HL-60 (cell line): ENCODE results near the gene VARS2.

ENCODE experiments used
- DNase-seq, 2 experiments: peaks; one replicate each; pipeline ENCODE4 v3.0.0-alpha.2; 2010 to 2020; ENCODE audit warnings: low read depth in 1 of 2, low spot score in 1 of 2
- H3K27ac ChIP-seq: fragments of 250-450 bp; sonication (Bioruptor Pico); replicated peaks from 2 replicates; pipeline ENCODE4 v1.5.1; 2020; ENCODE audit warnings: mild to moderate bottlenecking, moderate library complexity
- H3K27me3 ChIP-seq: fragments of 250-450 bp; sonication (Bioruptor Pico); 2 replicates; pipeline ENCODE4 v1.5.1; 2021; ENCODE audit warnings: mild to moderate bottlenecking, moderate library complexity; ENCODE audit not compliant: insufficient read depth, poor library complexity, severe bottlenecking
- H3K4me3 ChIP-seq: replicated peaks from 2 replicates; pipeline ENCODE4 v1.5.1; 2011; ENCODE audit warnings: mild to moderate bottlenecking, control low read depth, low read length; ENCODE audit not compliant: insufficient read depth
- CTCF ChIP-seq: IDR thresholded peaks from one replicate; pipeline ENCODE4 v1.5.1; 2011; ENCODE audit warnings: low read length, control low read depth, inconsistent platforms; ENCODE audit not compliant: insufficient read depth
- GABPA ChIP-seq: IDR thresholded peaks from 2 replicates; pipeline ENCODE4 v1.6.1; 2012; ENCODE audit warnings: low read depth
- POLR2AphosphoS5 ChIP-seq: IDR thresholded peaks from 2 replicates; pipeline ENCODE4 v1.6.1; 2012; ENCODE audit warnings: low read depth
- REST ChIP-seq: IDR thresholded peaks from 2 replicates; pipeline ENCODE4 v1.6.1; 2012; ENCODE audit warnings: low read depth; ENCODE audit not compliant: insufficient replicate concordance
- SPI1 ChIP-seq: IDR thresholded peaks from 2 replicates; pipeline ENCODE4 v1.6.1; 2012; ENCODE audit warnings: low read depth, mild to moderate bottlenecking, borderline replicate concordance

VARS2 gene

GRCh38 chr6:30876039-30876730, 37.9 kb upstream of the VARS2 start:
- Histone ChIP-seq H3K27me3 (no peaks in the 10 kb centered on the region), H3K4me3 (no peak overlapping the region), H3K27ac (no peak overlapping the region)
- TF ChIP-seq SPI1 (no peak), REST (no peak), CTCF (no peak), POLR2AphosphoS5 (no peak), GABPA (no peak)
- no peak for DNase-seq

DNA sequence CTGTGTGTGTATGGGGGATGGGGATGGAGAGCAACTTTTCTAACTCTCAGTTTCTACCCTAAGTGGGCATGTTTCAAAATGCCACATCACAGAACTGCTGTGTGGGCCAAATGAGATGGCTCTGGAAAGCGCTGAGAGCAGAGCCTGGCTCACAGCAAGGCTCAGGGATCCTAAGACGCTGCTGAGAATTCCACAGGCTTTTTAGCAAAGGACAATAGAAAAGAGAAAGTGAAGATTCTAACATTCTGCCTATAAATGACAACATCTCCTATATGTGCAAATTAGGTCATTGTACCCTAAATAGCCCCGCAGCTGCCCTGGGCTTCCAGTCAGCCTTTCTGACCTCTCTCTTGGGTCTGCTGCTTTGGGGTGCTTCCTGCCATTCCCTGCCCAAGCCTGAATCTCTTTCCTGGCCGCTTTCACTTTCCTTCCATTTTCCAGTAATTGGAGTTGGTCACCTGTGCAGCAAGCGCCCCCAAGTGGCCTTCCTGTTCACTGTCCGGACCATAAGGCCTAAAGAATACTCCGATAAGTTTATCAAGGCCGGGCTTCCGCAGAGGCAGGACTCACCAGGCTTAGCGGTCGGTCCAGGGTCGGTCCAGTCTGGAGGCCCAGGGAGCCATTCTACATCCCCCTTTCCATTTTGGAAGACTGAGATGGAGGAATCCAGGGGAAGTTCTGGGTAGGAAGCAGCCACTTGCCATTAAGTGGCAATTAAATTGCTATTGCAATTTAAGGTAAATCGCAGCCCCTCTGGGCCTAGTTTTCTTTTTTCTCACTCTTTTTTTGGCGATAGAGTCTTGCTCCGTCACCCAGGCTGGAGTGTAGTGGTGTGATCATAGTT, 36.4 kb upstream of the VARS2 start:
- DNase-seq: peak; percentile 50 to 74
- no peak overlapping the region for H3K27ac ChIP-seq
- no peak overlapping the region for H3K4me3 ChIP-seq
- H3K27me3 ChIP-seq: peaks cover 11% of the 10 kb centered on the region
- TF ChIP-seq POLR2AphosphoS5 (no peak), CTCF (peak; percentile 63), GABPA (no peak), SPI1 (no peak)

DNA sequence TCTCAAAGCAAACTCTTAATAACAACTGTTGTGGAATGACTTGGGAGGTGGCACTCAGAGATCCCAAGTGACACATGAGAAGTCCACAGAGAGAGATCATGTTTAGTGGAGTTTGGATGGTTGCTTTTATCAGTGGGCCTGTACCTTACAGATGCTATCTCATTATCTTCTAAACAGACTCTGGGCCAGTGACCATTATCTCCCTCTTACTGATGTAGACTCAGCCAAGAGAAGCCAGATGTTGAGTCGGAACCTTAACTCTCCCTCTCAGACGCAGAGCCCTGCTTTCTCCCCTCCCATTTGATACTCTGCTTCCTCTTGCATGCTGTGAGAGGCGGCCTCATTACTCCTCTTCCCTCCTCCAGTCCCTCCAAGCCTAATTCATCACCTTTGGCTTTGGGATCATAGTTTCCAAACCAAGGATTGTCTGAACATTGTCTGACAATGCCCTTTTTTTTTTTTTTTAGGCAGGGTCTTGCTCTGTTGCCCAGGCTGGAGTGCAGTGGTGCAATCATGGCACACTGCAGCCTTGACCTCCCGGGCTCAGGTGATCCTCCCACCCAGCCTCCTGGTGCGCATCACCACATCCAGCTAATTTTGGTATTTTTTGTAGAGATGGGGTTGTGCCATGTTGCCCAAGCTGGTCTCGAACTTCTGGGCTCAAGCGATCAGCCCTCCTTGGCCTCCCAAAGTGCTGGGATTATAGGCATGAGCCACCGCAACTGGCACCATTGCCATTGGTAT, 34.2 kb upstream of the VARS2 start:
- Histone ChIP-seq H3K4me3 (no peak overlapping the region), H3K27me3 (peaks cover 23% of the 10 kb centered on the region), H3K27ac (no peak overlapping the region)
- TF ChIP-seq GABPA (no peak), POLR2AphosphoS5 (no peak)
- no peak for DNase-seq

DNA sequence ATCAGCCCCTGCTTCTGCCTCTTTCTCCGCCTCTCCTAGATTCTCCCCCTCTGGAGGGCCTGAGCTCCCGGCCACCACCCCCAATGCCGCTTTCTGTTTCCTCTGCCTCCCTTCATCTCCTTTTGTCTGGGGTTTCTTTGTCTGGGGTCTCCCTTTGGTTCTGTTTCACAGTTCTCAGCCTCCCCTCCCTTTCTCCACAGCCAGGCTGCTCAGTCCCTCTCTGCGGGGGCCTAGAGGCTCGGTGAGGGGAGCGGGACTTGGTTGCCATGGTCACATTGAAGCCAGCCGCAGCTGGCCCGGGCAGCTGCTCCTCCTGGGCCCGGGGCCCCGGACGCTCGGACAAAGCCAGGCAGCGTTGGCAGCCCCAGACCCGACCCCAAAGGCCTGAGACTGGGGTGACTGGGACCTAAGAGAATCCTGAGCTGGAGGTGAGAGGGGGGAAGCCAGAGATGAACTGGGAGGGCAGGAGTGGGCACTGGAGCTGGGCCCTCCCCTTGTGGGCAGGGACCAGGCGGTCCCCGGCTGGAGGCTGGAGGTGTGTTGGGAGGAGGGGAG, 33.3 kb upstream of the VARS2 start:
- TF ChIP-seq GABPA (no peak), SPI1 (no peak), CTCF (no peak), POLR2AphosphoS5 (no peak), REST (no peak)
- no peak for DNase-seq
- H3K27me3 ChIP-seq: peaks cover 32% of the 10 kb centered on the region
- no peak overlapping the region for H3K27ac ChIP-seq
- no peak overlapping the region for H3K4me3 ChIP-seq
